ENCODE results near the gene SPRED2. TPM values are rescaled to one million over a fixed set of nuclear protein-coding genes. Genes with fewer than 3 reads are reported as not detected.

SPRED2 gene
- total and polyA plus RNA-seq, 12 donors, result 10.2 to 20.7 (median 17.0) TPM

GRCh38 chr2:65294701-65295100 lies 137.7 kb downstream of the SPRED2 start:
- ATAC-seq (peak in 4 of 8 donors; percentile 24 to 54 (median 36)), DNase-seq (no peak)
- Histone ChIP-seq H3K4me3 (no peak overlapping the region), H3K27me3 (peaks cover 0 to 2% (median 0%) of the 10 kb centered on the region in 7 donors), H3K36me3 (no peaks in the 10 kb centered on the region), H3K4me1 (peaks cover 7 to 33% (median 21%) of the 10 kb centered on the region in 9 donors), H3K27ac (peak overlapping the region in 4 of 10 donors; percentile 19 to 39 (median 30)), H3K9me3 (no peaks in the 10 kb centered on the region)
- WGBS, 2 donors, result 54 to 64% methylated on average over 6 of the region's 6 CpGs
- intact Hi-C loops (cut with DNase I), result no loop called here
- TF ChIP-seq CTCF (IDR thresholded peaks at IDR 0.05), result no peak

GRCh38 chr2:65294136-65294535 lies 138.3 kb downstream of the SPRED2 start:
- Histone ChIP-seq H3K36me3 (no peaks in the 10 kb centered on the region), H3K27ac (peak overlapping the region in 2 of 10 donors; percentile 9 to 39), H3K4me1 (peaks cover 3 to 27% (median 16%) of the 10 kb centered on the region in 9 donors), H3K27me3 (peaks cover 0 to 2% (median 0%) of the 10 kb centered on the region in 7 donors), H3K9me3 (no peaks in the 10 kb centered on the region), H3K4me3 (no peak overlapping the region)
- no peak for TF ChIP-seq CTCF (IDR thresholded peaks at IDR 0.05)
- WGBS, 2 donors, result 74 to 78% methylated on average over 6 of the region's 6 CpGs
- ATAC-seq (no peak), DNase-seq (no peak)
- intact Hi-C loops (cut with DNase I), result no loop called here

GRCh38 chr2:65293376-65293775 lies 139.0 kb downstream of the SPRED2 start:
- Histone ChIP-seq H3K4me1 (peaks cover 3 to 27% (median 16%) of the 10 kb centered on the region in 9 donors), H3K9me3 (no peaks in the 10 kb centered on the region), H3K36me3 (no peaks in the 10 kb centered on the region), H3K4me3 (no peak overlapping the region), H3K27ac (peak overlapping the region in 1 of 10 donors; percentile 9), H3K27me3 (peaks cover 0 to 2% (median 0%) of the 10 kb centered on the region in 7 donors)
- WGBS, 2 donors, result 82 to 95% methylated on average over 5 of the region's 5 CpGs
- TF ChIP-seq CTCF (IDR thresholded peaks at IDR 0.05), result no peak
- DNase-seq, result no peak
- intact Hi-C loops (cut with DNase I), result no loop called here
- ATAC-seq, result no peak

DNA sequence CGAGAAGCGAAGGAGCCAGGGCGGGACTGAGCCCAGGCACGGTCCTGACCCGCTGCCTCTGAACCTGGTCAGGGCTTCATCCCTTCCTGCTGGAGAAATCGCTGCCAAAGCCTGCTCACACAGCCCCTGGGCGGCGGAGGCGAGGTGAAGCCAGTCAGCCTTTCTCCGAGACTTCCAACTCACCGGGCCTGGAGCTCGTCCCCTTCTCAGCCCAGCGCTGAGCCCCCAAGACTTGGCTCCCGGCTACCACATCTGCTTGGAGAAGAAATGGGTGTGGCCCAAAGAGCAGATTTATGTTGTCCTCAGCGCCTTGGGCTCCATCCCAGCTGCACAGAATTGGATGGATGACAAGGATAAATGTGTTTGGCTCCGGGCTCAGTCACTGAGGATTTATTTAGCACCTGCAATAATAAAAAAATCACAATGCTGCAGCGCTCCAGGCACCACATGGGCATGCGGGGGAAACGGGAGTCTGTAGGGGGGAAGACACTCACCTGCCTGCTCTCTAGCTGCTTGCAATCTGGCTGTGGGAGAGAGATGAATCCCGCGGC lies 139.9 kb downstream of the SPRED2 start:
- WGBS, 2 donors, result 42 to 57% methylated on average over 21 of the region's 21 CpGs
- Histone ChIP-seq H3K9me3 (no peaks in the 10 kb centered on the region), H3K4me3 (no peak overlapping the region), H3K27me3 (peaks cover 0 to 2% (median 0%) of the 10 kb centered on the region in 7 donors), H3K36me3 (no peaks in the 10 kb centered on the region), H3K27ac (peak overlapping the region in 3 of 10 donors; percentile 16 to 25 (median 22)), H3K4me1 (peaks cover 3 to 27% (median 16%) of the 10 kb centered on the region in 9 donors)
- peak in 1 of 2 donors; percentile 30 for DNase-seq
- ATAC-seq, result peak; percentile 30 to 76 (median 62)
- intact Hi-C loops (cut with DNase I), result no loop called here
- no peak for TF ChIP-seq CTCF (IDR thresholded peaks at IDR 0.05)
